ENCODE results near the gene BCL2L11.

- no peak for TF ChIP-seq POLR2A (IDR thresholded peaks at IDR 0.05; ENCODE audit: extremely low read depth, insufficient read length)
- no peak for TF ChIP-seq CTCF (IDR thresholded peaks at IDR 0.05; ENCODE audit: low read depth, low read length)
- no peak for TF ChIP-seq MAX (IDR thresholded peaks at IDR 0.05; ENCODE audit: low read depth, low read length)
- no peak for TF ChIP-seq MYC (IDR thresholded peaks at IDR 0.05; ENCODE audit: low read depth, low read length)
Observed at GRCh38 chr2:111100765-111101162, 19.9 kb upstream of the BCL2L11 start.

All from NB4 (cell line).